ENCODE results near the gene DIP2C.
"Not testable (repeated sequence)": the region's sequence is repeated elsewhere in the genome, so short reads cannot be mapped to it uniquely, and the experiment has no call there.

DIP2C gene

DNA sequence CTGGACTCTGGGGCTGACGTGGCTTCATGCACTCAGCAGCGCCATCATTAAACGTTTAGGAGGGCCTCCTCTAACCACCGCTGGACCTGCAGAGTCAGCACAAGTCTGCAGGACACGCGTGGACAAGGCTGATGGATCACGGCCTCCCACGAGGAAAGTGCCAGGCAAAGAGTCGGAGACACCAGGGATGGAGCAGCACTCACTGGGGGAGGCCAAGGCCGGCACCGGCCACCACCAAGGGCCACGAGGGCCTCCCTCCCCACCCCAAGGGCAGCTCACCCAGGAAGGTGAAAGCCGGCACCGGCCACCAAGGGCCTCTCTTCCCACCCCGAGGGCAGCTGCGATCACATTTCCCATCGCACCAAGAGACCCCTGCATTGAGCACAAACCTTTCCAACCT lies 91.5 kb downstream of the DIP2C start:
- DNase-seq (ENCODE audit: low read depth in 2 of 2) = no peak

- DNase-seq (ENCODE audit: low read depth in 2 of 2) = no peak
Measured at GRCh38 chr10:596725-597345, 92.6 kb downstream of the DIP2C start.

DNA sequence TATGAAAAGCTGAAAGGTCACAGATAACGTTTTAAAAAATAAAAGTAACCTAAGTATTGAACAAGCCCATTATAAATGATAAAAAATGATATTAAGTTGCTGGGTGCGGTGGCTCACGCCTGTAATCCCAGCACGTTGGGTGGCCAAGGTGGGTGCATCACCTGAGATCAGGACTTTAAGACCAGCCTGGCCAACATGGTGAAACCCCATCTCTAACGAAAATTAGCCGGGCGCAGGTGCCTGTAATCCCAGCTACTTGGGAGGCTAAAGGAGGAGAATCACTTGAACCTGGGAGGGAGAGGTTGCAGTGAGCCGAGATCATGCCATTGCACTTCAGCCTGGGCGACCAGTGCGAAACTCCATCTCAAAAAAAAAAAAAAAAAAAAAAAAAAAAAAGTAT lies 93.3 kb downstream of the DIP2C start:
- DNase-seq (ENCODE audit: low read depth in 2 of 2) = not testable (repeated sequence)

DNA sequence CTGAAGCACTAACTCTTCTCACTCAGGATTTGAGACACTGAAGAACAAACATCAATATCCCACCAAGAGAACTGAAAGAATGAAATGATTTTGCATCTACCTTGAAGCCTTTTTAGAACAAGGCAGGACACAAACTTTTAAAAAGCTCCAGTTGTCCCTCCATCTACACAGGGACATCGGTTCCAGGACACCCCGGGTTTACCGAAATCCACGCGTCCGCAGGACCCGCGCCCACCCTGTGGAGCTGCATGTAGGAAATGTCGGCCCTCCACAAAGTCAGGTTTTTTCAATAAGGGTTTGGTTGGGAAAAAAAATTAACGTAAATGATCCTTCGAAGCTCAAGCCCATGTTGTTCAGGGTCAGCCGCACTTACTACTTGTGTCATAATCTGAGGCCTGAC lies 94.0 kb downstream of the DIP2C start:
- no peak for DNase-seq (ENCODE audit: low read depth in 2 of 2)

GRCh38 chr10:594584-595270 lies 94.7 kb downstream of the DIP2C start:
- no peak for DNase-seq (ENCODE audit: low read depth in 2 of 2)

DNA sequence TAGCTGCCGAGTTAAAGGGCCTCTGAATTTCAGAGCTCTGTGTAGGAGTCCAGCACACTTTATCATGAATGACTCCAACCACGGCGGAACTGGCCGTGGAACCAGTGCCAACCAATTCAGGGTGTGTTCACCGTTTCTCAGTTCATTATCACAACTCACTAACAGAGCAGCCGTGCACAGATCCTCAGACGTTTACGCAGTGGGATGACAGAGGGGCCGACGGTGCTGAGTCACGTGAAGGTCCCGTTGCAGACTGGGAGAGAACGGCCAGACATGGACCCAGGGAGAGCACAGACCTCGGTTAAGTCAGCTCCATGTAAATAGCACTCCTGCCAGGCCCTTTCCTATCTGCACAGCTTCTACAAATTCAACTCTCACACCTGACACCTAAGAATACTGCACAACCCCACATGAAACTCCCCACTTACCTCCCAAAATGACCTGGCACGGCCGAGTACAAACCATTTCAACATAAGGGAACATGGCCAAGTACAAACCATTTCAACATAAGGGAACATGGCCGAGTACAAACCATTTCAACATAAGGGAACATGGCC lies 95.5 kb downstream of the DIP2C start:
- DNase-seq (ENCODE audit: low read depth in 2 of 2) = no peak

GRCh38 chr10:593421-593820 lies 96.0 kb downstream of the DIP2C start:
- no peak for DNase-seq (ENCODE audit: low read depth in 2 of 2)

DNA sequence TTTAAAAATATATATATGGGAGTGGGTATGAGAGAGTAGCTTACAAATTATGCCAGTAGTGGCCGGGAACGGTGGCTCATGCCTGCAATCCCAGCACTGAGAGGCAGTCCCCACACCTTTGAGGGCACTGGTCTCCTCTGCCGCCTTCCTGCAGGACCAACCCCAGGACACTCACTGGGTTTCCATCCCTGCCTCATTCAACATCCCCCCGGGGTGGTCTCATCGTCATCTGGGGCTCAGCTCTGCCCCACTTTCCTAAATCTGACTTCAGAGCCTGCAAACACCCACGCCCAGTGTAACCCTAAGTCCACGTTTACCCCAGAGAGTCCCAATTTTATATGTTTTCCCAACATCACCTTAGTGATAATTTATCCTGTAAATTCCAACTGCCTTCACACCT lies 96.5 kb downstream of the DIP2C start:
- no peak for DNase-seq (ENCODE audit: low read depth in 2 of 2)

GRCh38 chr10:591646-592045 lies 97.8 kb downstream of the DIP2C start:
- no peak for DNase-seq (ENCODE audit: low read depth in 2 of 2)

DNA sequence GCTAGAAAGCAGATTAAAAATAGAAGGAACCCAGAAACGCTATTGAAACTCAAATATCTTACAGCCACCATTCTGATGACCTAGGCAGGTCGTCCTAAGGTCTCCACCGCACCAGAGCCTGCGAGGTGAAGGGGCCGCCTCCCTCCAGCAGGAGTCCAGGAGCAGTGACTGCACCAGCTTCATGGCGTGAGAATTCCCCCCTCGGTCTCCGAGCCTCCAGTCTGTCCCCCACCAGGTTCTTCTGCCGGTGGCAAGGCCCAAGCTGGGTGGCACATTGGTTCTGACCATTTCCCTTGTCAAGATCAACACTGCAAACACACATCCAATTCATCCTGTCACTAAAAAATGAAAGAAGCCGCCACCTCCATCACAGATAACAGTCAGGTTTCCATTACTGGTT lies 98.7 kb downstream of the DIP2C start:
- DNase-seq (ENCODE audit: low read depth in 2 of 2) = no peak

- no peak for DNase-seq (ENCODE audit: low read depth in 2 of 2)
Measured at GRCh38 chr10:589961-590680, 99.3 kb downstream of the DIP2C start.

DNA sequence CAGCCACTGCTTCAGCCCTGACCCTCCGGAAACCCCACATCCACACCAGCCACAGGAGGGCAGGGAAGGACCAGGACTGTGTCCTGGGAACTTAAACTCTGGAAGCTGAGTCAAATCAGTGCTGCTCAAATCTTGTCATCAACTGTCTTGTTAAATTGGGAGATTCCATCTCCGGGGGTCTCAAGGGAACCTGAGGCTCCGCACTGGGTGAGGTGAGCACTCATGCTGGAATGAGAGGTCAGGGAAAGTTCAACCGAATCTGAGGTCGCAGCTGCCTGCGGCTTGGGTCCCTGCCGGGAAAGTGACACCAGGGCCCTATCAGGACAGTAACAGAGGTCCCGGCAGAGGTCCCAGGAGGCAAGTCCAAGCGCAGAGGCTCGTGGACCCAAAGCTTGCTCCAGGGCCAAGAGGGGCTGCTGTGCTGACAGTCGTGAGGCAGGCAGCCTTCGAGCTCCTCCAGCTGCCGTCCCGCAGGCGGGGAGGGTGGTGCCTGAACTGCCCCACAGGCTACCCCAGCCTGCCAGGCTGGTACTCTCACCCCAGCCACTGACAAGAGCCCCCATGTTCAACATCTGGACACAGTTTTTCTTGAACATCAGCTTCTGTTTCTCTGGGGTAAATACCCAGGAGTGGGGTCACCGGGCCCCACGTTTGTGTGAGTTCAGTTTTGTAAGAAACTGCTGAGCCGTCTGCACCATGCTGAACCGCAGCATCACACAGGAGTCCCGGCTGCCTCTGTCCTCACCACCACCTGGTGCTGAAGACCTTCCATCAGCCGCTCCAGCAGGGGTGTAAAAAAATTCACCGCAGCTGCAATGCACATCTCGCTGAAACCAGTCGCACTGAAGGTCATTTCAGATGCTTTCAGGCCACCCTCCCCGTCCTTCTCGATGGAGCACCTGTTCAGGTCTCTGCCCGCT lies 101.0 kb downstream of the DIP2C start:
- DNase-seq (ENCODE audit: low read depth in 2 of 2) = no peak

DNA sequence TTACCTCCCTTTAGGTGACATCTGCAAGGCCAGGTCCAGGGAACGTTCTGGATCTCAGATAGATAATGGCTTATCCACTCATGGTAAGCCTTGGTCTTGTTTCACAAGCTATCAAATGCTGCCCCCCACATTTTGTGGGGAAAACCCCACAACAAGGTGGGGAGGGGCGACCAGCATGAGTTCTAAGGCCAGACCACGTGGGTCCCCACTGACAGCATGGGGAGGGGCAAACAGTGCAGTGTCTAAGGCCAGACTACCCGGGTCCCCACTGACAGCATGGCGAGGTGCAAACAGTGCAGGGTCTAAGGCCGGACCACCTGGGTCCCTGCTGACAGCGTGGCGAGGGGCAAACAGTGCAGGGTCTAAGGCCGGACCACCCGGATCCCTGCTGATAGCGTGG lies 102.8 kb downstream of the DIP2C start:
- no peak for DNase-seq (ENCODE audit: low read depth in 2 of 2)

DNA sequence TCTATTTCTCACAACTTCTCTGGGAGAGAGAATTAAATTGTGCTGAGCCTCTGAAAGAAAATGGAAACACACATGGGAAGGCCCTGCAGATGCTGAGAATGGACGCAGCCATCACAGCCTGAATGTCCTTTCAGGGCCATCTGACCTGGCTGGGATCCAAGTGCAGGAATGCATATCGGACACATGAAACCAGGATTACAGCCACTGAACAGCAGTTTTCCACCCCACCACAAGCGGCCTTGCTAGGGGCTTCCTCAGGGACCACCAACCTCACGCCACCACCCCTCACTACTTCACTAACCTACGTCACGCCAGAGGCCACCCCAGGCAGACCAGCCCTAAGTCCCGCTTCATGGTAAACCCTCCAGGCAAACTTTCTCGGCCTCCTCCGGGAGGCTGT lies 103.3 kb downstream of the DIP2C start:
- DNase-seq (ENCODE audit: low read depth in 2 of 2) = no peak

DNA sequence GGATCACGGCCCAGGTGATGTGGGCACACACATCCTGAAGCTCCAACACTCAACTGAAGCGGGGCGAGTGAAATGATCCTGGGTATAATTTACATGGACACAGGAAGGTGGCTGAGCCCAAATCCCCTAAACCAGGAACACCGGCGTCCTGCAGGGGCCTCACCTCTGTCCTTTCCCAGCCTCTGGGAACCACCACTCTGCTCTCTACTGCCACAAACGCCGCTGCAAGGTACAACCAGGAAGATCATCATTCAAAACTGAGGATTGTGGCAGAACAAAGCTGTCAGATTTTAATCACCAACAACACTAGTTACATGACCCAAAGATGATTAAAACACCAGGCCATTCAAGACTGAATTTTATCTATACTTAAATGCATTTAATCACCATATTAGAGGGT lies 104.0 kb downstream of the DIP2C start:
- no peak for DNase-seq (ENCODE audit: low read depth in 2 of 2)

- DNase-seq (ENCODE audit: low read depth in 2 of 2) = not testable (repeated sequence)
Measured at GRCh38 chr10:584497-585290, 104.8 kb downstream of the DIP2C start.

GRCh38 chr10:583433-583832 lies 106.0 kb downstream of the DIP2C start:
- no peak for DNase-seq (ENCODE audit: low read depth in 2 of 2)

GRCh38 chr10:581776-582330 lies 107.6 kb downstream of the DIP2C start:
- no peak for DNase-seq (ENCODE audit: low read depth in 2 of 2)

DNA sequence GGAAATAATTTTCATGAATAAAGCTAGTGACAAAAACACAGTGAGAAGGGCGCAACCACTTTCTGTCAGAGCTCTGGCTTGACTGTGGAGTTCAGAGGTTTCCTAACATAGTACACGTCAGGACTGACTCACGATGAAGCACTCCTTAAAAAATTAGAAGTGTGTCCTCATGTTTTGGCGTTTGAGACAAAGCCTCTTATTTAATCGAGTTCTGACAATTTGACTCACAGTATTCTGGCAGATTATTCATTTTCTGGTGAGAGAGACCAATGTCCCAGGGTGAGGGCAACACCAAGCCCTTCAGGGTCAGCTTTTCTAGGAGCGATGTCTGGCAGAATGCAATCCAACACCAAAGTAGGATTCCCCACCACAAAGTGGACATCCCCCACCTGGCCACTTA lies 108.7 kb downstream of the DIP2C start:
- DNase-seq (ENCODE audit: low read depth in 2 of 2) = no peak

- DNase-seq (ENCODE audit: low read depth in 2 of 2) = no peak
Measured at GRCh38 chr10:576130-576465, 113.4 kb downstream of the DIP2C start.

Data from stimulated activated CD4-positive, alpha-beta T cell treated with anti-CD3 and anti-CD28 coated beads, Interleukin-4, amount 100 ng/mL, for 48 hours (primary cell).